GDM1 (cell line): ENCODE measurements around the gene CDC42BPB.

Experiments
- DNase-seq: peaks from one replicate; lab custom pipeline; 2025; lab: John Stamatoyannopoulos, UW

Gene CDC42BPB

DNA sequence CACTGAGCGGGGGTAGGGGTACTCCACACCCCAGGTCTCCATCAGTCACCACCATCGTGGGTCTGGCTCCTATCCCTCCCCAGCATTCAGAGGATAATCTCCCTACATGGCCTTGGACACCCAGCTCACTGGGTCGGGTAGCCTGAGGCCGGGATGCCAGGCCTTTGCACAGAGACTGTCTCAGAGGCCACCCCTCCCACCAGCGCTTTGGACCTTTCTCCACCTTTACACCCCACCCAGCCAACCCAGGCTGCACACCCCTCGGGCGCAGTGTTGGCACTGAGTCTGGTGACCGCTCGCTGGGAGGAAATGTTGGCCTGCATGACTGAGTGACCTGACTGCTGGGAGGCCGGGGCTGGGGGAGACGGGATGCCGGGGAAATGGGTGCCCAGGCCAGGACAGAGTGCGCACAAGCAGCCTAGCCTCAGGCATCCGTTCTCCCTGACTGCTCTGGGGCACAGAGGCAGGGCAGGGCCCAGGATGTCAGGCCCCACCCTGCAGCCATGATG lies 16.1 kb upstream of the CDC42BPB start:
- no peak for DNase-seq

GRCh38 chr14:103072595-103073366 lies 15.4 kb upstream of the CDC42BPB start:
- DNase-seq: no peak

- no peak for DNase-seq
These were observed 14.3 kb upstream of the CDC42BPB start for GRCh38 chr14:103071544-103072251.

DNA sequence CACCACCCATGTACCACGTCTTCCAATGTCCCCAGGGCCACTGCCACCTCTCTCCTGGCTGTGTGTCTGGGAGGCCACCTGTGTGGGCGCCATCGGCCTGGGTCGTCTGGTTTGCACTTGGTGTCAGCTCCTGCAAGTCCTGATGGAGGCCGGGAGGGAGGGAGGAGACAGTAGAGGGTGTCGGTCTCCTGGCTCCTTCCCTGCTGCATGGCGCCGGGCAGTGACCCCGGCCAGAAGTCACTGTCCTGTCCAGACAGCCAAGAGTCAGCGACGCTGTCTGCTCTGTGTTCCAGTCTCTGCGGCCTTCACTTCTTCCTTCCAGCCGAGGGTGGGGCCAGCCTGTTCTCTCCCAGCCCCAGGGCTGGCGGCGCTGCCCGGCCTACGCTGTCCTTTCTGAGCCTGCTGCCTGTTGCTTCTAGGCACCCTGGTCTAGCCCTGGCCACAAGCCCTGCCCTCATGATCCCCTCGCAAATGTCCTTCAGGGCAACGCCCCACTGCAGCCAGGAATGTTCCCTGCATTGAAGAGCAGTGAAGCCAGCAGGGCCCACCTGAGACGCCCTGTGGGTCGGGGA lies 13.7 kb upstream of the CDC42BPB start:
- no peak for DNase-seq

DNA sequence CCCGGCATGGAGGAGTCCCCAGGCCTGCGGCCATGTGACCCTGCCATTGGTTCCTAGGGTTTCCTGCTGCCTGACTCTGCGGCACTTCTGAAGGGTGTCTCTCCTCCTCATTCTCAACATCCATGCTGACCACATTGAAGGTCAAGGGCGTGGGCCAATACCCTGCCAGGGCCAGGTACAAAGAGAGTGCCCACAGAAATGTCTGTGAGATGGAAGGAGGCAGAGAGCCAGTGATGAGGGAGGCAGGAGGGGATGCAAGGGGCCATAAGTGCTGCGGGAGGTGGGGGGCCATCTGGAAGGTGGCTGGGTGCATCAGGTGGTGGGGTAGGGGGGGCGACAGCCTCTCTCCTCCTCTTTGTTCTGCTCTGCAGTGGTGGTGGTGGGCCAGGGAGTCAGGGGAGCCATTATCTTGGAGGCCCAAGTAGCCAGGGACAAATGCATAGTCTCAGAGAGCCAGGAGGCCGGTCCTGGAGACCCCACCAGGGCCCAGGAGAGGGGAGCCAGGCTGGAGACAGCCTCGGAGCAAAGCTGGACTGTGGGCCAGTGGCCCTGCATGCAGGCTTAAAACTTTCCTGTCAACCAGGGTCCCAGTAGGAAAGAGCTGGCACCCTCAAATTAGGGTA lies 13.0 kb upstream of the CDC42BPB start:
- no peak for DNase-seq

- DNase-seq: no peak
These were observed 11.2 kb upstream of the CDC42BPB start for GRCh38 chr14:103068351-103069073.

DNA sequence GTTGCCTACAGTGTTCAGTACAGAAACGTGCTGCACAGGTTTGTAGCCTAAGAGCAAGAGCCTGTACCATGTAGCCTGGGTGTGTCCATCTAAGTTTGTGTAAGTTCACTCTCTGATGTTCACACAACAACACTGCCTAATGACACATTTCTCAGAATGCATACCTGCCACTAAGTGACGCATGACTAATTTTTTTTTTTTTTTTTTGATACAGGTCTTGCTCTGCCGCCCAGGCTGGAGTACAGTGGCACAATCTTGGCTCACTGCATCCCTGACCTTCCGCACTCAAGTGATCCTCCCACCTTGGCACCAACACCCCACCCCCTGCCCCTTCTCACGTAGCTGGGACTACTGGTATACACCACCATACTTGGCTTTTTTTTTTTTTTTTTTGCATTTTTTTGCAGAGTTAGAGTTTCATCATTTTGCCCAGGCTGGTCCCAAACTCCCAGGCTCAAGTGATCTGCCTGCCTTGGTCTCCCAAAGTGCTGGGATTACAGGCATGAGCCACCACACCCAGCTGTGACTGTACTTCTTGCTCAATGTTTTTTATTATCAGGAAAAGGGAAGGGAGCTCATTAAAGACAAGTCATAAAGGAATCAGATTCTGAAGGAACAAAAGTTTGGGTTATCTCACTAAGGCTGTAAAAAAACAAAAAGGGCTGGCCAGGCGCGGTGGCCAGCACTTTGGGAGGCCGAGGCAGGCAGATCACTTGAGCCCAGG lies 10.0 kb upstream of the CDC42BPB start:
- no peak for DNase-seq

- no peak for DNase-seq
These were observed 9.1 kb upstream of the CDC42BPB start for GRCh38 chr14:103066399-103066798.

- no peak for DNase-seq
These were observed 8.5 kb upstream of the CDC42BPB start for GRCh38 chr14:103065861-103066260.

DNA sequence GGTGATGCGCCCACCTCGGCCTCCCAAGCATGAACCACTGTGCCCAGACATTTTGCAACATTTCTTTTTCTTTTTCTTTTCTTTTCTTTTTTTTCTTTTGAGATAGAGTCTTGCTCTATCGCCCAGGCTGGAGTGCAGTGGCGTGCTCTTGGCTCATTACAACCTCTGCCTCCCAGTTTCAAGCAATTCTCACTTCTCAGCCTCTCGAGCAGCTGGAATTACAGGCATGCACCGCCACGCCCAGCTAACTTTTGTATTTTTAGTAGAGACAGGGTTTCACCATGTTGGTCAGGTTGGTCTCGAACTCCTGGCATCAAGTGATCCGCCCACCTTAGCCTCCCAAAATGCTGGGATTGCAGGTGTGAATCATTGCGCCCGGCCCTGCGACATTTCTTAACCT lies 7.6 kb upstream of the CDC42BPB start:
- DNase-seq: no peak

DNA sequence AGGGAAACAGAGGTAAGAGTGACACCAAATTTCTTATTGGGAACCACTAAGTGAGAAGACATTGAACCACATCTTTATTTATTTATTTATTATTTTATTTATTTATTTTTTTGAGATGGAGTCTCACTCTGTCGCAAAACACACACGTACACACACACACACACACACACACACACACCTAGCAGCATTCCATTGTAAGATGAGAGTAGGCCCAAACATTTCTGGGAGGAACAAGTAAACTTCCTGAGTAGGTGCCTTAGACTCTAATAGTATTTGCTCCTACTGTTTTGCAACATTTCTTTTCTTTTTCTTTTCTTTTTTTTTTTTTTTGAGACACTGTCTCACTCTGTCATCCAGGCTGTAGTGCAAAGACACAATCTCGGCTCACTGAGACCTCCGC lies 7.1 kb upstream of the CDC42BPB start:
- no peak for DNase-seq

DNA sequence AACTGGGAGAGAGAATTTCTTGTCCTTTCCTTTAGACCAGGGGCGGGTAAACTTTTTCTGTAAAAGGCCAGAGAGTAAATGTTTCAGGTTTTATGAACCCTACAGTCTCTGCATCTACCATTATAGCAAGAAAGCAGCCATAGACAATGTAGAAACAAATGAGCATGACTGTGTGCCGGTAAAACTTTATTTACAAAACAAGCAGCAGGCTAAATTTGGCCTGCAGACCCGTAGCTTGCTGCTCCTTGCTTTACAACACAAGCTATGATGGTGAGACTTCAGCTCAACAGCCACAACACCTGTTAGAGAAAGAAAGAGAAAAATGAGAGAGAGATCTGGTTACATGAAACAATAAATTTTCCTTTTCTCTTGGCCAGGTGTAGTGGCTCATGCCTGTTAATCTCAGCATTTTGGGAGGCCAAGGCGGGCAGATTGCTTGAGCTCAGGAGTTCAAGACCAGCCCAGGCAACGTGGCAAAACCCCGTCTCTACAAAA lies 4.2 kb upstream of the CDC42BPB start:
- DNase-seq: no peak

- DNase-seq: no peak
These were observed 2.2 kb upstream of the CDC42BPB start for GRCh38 chr14:103059556-103059955.

- DNase-seq: no peak
These were observed 1.1 kb upstream of the CDC42BPB start for GRCh38 chr14:103058164-103059055.

DNA sequence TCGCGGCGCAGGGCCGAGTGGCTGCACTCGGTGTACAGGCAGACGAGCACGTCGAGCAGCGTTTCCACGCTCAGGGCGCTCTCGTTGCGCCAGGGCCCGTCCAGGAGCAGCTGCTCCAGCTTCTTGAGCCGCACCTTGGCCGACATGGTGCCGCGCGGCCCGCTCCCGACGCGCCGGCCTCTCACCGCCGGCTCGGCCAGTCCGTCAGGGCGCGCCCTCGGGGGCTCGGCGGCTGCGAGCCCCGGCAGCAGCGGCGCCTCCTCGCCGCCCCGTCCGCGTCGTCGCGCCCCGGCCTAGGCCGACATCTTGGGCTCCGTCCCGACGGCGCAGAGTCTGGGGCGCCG lies 349 bp downstream of the CDC42BPB start:
- no peak for DNase-seq

GRCh38 chr14:103056322-103057027 lies 874 bp downstream of the CDC42BPB start:
- DNase-seq: no peak

- no peak for DNase-seq
These were observed 1.7 kb downstream of the CDC42BPB start for GRCh38 chr14:103055695-103056094.

DNA sequence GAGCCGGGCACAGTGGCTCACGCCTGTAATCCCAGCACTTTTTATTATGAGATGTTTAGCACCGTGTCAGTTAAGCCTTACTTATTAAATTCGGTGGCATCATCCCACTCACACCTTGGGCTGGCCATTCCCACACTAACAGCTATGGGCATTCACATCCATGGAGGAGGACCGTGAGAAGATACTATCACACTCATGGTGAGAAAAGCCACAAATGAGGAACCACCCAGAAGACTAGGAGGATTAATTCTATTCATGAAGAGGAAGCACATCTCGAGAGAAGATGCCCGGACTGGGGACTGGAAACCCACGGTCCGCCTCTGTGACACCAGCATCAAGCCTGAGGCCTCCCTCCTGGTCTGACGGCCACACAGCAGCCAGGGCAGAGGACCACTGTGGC lies 4.9 kb downstream of the CDC42BPB start:
- DNase-seq: peak; percentile 26

DNA sequence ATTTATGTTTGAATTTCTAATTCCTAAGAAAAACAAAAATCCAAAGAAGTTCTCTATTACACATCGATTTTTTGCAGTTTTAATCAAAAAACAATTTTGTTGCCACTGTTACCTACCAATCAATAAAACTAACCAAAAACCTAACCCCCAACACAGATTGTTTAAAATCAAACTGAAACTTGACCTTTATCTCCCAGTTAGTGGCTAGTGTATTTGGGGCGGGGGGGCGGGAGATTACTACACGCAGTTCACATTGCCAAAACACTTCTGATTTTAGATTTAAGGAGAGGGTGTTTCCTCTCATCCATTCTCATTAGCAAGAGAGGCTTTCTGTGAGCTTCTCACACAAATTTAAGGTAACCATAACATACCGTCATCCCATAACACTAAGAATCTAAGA lies 6.4 kb downstream of the CDC42BPB start:
- no peak for DNase-seq
